Stimulated activated CD8-positive, alpha-beta memory T cell treated with anti-CD3 and anti-CD28 coated beads, Interleukin-15, amount 100 ng/mL, for 24 hours (primary cell): Measurements from ENCODE around the gene CLK1.
A peak's percentile ranks its signal among the peaks of the same experiment; 100 is the strongest.

Experiments
- DNase-seq: peaks from one replicate; pipeline ENCODE4 v3.0.0-alpha.2; 2020; ENCODE audit warnings: low read depth

CLK1 gene

DNA sequence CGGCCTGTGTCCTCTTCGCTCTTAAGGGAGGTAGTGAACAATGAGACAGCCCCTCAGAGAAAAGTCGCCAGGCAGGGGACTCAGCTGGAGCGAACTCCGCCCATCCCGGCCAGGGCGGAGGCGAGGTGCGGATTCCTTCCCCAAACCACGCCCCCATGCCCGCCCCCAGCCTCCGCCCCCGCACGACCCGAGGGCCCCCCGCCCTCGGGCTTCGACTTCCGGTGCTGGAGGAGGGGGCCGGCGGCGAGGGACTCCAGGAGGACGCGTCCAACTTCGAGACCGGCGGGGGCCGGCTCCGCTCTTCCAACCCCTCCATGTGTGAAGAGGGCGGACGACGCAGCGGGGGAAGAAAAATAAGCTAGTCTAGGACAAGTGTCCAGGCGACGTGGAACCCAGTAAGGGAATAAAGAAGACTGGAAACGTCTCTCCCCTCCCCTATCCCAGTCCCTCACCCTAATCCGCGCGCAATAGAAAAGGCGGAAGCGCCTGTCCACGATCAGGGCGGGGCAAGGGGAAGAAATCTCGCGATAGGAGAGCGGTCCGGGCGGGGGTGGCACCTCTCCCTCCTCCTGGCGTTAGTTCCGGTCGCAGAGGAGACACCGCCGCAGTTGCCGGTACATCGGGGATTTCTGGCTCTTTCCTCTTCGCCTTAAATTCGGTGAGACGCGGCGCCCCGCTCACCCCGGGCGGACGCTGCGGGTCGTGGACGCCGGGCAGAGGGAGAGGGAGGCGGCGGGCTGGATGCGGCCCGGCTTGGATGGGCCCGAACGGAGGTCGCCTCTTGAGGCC lies 52.9 kb downstream of the CLK1 start, which contains the start of gene BZW1:
Gene BZW1 (plus strand): TSS at position 578 of the 789 bp plus-strand sequence. CDS start 1,308 bp downstream, outside the sequence.
- DNase-seq: peak; percentile 85

DNA sequence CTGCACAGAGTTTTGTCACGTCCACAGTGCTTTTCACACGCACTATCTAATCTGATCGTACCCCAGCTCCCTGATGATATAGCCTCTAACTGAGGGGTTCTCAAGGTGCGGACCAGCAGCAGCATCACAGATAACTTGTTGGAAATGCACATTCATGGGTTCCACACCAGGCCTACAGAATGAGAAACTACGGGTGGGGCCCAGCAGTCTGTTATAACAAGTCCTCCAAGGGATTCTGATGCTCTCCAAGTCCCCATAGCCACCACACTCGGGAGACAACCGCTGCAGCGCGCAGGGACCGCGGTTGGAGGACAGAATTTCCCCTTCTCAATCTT lies 53.5 kb downstream of the CLK1 start:
- no peak for DNase-seq

DNA sequence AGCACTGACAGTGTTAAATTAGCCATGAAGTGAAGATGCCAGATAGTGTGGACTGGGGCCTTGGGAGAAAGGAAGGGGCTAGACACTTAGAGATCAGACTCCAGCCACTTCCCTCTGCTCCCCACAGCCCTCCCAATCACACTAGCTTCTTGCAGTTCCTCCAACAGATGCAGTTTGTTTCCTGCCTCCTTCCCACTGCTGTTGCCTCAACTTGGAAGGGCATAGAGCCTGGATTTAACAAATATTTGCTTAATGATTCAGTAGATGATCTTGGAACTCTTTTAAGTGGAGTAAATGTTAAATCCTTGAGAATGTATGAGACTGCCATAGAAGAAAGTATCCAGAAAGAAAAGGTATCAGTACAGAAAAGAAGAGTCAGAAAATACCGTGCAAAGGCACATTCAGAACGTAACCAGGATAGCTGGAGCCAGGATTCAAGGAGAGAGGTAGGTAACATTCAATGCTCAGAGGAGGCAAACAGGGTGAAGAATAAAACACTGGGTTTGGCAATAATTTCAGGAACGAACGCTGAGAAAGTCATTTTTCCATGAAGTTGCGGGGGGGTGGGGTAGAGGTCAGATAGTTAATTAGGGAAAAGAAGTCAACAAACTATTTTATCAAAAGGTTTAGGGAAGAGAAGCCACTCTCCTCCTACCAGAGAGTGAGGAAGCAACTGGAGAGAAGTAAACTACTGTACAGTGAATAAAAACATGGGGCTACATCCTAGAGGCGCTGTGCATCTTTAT lies 54.0 kb downstream of the CLK1 start:
- no peak for DNase-seq

DNA sequence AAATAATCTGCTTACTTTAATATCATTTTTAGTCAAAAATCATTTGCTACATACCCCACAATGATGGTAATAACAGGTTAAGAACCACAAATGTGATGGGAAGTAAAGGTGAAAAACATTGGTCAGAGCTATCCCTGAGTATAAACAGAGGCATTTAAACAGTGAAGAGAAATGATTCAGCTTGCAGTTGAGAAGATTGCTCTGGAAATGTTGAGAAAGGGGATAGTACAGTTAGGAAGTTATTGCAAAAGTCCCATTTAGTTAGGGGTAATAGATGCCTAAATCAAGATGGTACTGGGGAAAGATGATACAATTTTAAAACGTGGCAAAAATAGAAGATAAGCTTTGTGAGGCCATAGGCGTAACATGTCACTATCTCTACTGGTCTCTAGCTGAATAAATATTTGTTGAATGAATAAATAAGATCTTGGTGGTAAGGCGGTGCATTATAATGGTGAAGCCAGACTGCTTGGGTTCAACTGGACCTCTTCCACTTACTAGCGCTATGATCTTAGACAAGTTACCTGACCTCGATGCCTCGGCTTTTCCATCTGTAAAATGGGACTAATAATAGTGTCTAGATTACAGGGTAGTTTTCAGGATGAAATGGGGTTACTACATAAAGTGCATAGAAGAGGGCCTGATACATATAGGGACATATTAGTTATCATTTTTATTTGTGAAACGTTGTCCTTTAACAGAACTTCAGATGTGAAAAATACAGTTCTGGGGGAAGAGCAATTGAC lies 54.8 kb downstream of the CLK1 start:
- DNase-seq: no peak
